HUES6 (cell line): ENCODE data around the gene HIPK2.

Source experiments
- H3K27ac ChIP-seq: 2 replicates; pipeline ENCODE4 v1.7.0; 2013; ENCODE audit warnings: low read depth, mild to moderate bottlenecking, low read length, inconsistent platforms
- H3K27me3 ChIP-seq: 2 replicates; pipeline ENCODE4 v1.6.1; 2013; ENCODE audit warnings: low read length; ENCODE audit not compliant: control insufficient read depth, insufficient read depth
- H3K36me3 ChIP-seq: 2 replicates; pipeline ENCODE4 v1.6.1; 2013; ENCODE audit warnings: low read length; ENCODE audit not compliant: control insufficient read depth, insufficient read depth
- H3K4me1 ChIP-seq: 2 replicates; pipeline ENCODE4 v1.6.1; 2013; ENCODE audit warnings: low read length; ENCODE audit not compliant: control insufficient read depth, insufficient read depth
- H3K4me3 ChIP-seq: 2 replicates; pipeline ENCODE4 v1.5.1; 2013; ENCODE audit warnings: low read depth, low read length
- H3K9ac ChIP-seq: one replicate; pipeline ENCODE4 v1.6.1; 2013; ENCODE audit warnings: mild to moderate bottlenecking, low read length
- H3K9me3 ChIP-seq: 2 replicates; pipeline ENCODE4 v1.6.1; 2013; ENCODE audit warnings: low read depth, low read length; ENCODE audit not compliant: control insufficient read depth, insufficient read depth

Gene HIPK2

DNA sequence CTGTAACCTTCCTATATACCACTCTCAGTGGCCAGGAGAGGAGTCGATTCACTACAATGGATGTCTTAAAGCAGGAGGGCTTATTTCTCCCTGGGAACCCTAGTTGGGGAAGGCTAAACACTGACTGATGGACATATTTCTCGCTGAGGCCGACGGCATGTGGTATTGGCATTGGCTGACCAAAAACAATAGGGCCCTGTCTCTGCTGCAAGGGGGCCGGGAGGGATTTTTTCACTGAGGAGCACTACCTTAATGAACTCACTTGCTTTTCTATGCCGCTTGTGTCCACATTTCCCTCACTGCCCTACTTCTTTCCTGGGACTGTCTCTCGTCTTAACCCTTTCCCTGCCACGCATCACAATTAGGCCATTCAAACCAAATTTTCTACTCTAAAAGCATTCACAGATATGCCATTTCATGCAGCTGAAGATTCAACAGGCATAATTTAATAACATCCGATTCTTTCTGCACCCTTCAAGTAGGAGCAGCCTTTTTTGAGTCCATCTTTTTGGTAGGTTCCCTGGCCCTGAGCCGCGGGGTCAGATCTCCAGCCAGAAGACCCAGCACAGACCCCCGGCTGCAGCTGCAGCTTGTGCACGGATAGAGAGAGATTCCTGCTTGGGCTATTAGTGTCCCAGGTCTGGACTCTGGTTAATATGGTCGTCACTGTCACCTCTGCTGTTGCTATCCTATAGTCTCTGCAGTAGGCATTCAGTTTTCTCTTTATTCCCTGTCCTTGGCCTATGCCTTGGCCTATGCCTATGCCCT, 118.7 kb downstream of the HIPK2 start:
- no peaks in the 10 kb centered on the region for H3K9me3 ChIP-seq
- peaks cover 27% of the 10 kb centered on the region for H3K4me1 ChIP-seq
- H3K36me3 ChIP-seq, result no peaks in the 10 kb centered on the region
- H3K4me3 ChIP-seq, result no peak overlapping the region
- no peak overlapping the region for H3K9ac ChIP-seq
- no peak overlapping the region for H3K27ac ChIP-seq
- H3K27me3 ChIP-seq, result no peaks in the 10 kb centered on the region

DNA sequence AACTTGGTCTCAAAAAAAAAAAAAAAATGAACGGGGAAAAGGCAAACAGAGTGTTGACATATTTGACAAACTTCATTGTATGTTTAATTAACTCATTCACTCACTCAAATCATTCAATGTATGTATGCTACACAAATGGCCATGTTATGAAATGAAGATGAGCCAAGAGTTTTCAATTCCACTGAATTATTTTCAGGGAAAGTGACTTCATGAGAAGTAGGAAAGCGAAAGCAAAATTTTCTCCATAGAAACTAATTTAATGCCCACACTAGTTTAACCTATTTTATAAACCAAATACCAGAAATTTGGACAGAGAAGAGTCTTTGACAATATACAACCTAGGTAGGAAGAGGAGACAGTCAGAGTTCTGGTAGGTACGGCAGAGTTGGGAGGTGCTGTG, 119.5 kb downstream of the HIPK2 start:
- H3K36me3 ChIP-seq, result no peaks in the 10 kb centered on the region
- no peaks in the 10 kb centered on the region for H3K9me3 ChIP-seq
- H3K4me1 ChIP-seq, result peaks cover 27% of the 10 kb centered on the region
- H3K9ac ChIP-seq, result no peak overlapping the region
- no peaks in the 10 kb centered on the region for H3K27me3 ChIP-seq
- H3K4me3 ChIP-seq, result no peak overlapping the region
- no peak overlapping the region for H3K27ac ChIP-seq

GRCh38 chr7:139657725-139658124, 120.1 kb downstream of the HIPK2 start:
- Histone ChIP-seq H3K4me1 (peaks cover 27% of the 10 kb centered on the region), H3K4me3 (no peak overlapping the region), H3K9ac (no peak overlapping the region), H3K27me3 (no peaks in the 10 kb centered on the region), H3K9me3 (no peaks in the 10 kb centered on the region), H3K27ac (no peak overlapping the region), H3K36me3 (no peaks in the 10 kb centered on the region)

DNA sequence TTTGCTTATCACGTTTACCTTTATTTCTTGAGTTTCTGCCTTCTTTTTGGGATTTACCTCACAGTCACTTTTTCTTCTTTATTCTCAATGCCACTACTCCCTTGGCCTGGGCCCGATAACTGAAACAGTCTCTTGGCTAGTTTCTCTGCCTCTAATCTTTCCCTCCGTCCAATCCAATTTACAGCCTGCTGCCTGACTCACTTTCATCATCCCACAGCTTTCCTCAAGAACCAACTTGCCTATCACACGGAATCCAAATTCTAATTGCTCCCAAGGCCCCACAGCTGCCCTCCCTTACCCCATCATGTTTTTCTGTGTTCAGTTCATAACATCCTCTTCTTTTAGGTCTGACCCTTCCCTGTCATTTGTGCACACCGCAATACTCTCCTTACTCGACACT, 121.4 kb downstream of the HIPK2 start:
- no peaks in the 10 kb centered on the region for H3K27me3 ChIP-seq
- H3K9ac ChIP-seq, result no peak overlapping the region
- H3K36me3 ChIP-seq, result no peaks in the 10 kb centered on the region
- H3K4me1 ChIP-seq, result peaks cover 26% of the 10 kb centered on the region
- no peaks in the 10 kb centered on the region for H3K9me3 ChIP-seq
- no peak overlapping the region for H3K4me3 ChIP-seq
- no peak overlapping the region for H3K27ac ChIP-seq

- Histone ChIP-seq H3K27ac (no peak overlapping the region), H3K36me3 (no peaks in the 10 kb centered on the region), H3K9ac (no peak overlapping the region), H3K4me1 (peaks cover 16% of the 10 kb centered on the region), H3K4me3 (no peak overlapping the region), H3K9me3 (no peaks in the 10 kb centered on the region), H3K27me3 (no peaks in the 10 kb centered on the region)
Measured at GRCh38 chr7:139655305-139655704, 122.5 kb downstream of the HIPK2 start.

- no peak overlapping the region for H3K9ac ChIP-seq
- no peak overlapping the region for H3K27ac ChIP-seq
- peaks cover 10% of the 10 kb centered on the region for H3K4me1 ChIP-seq
- no peaks in the 10 kb centered on the region for H3K36me3 ChIP-seq
- no peaks in the 10 kb centered on the region for H3K27me3 ChIP-seq
- H3K9me3 ChIP-seq, result no peaks in the 10 kb centered on the region
- H3K4me3 ChIP-seq, result no peak overlapping the region
Measured at GRCh38 chr7:139654276-139655181, 123.3 kb downstream of the HIPK2 start.

- Histone ChIP-seq H3K9ac (no peak overlapping the region), H3K27ac (no peak overlapping the region), H3K36me3 (no peaks in the 10 kb centered on the region), H3K9me3 (no peaks in the 10 kb centered on the region), H3K4me1 (peaks cover 18% of the 10 kb centered on the region), H3K4me3 (no peak overlapping the region), H3K27me3 (no peaks in the 10 kb centered on the region)
Measured at GRCh38 chr7:139651914-139652313, 125.9 kb downstream of the HIPK2 start.

GRCh38 chr7:139651308-139651707, 126.5 kb downstream of the HIPK2 start:
- H3K27ac ChIP-seq, result no peak overlapping the region

GRCh38 chr7:139650429-139651100, 127.2 kb downstream of the HIPK2 start:
- Histone ChIP-seq H3K36me3 (no peaks in the 10 kb centered on the region), H3K9me3 (no peaks in the 10 kb centered on the region), H3K4me1 (peaks cover 18% of the 10 kb centered on the region), H3K27ac (no peak overlapping the region), H3K27me3 (no peaks in the 10 kb centered on the region), H3K4me3 (no peak overlapping the region), H3K9ac (no peak overlapping the region)

More at GRCh38 chr7:139651308-139651707, 126.5 kb downstream of the HIPK2 start:
- Histone ChIP-seq H3K36me3 (no peaks in the 10 kb centered on the region), H3K9ac (no peak overlapping the region), H3K27me3 (no peaks in the 10 kb centered on the region), H3K4me1 (peaks cover 18% of the 10 kb centered on the region), H3K4me3 (no peak overlapping the region), H3K9me3 (no peaks in the 10 kb centered on the region)

DNA sequence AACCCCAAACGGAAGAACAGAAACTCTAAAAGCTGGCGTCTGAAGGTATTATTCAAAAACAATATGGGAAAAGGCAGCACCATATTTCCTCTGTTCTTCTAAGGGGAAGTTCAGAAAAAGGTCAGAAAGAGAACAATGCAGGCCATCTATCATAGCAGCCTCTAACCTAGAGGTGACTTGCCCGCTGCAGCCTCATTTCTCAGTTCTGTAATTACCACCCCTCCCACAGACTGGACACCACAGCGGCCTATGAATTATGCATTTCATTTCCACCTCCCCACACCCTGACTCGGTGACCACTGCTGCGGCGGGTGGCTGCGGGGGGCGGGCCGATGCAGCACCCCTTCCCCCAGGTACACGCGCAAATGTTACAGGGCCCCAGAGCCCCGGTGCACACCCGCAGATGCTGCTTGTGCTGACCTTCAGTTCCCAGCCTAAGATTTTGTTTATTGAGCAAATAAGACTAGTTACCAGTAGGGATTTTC, 128.8 kb downstream of the HIPK2 start:
- H3K36me3 ChIP-seq, result no peaks in the 10 kb centered on the region
- no peaks in the 10 kb centered on the region for H3K9me3 ChIP-seq
- peaks cover 21% of the 10 kb centered on the region for H3K4me1 ChIP-seq
- H3K27ac ChIP-seq, result no peak overlapping the region
- no peak overlapping the region for H3K4me3 ChIP-seq
- no peaks in the 10 kb centered on the region for H3K27me3 ChIP-seq
- no peak overlapping the region for H3K9ac ChIP-seq
